ENCODE data around the gene HDAC9. TPM values are rescaled to one million over a fixed set of nuclear protein-coding genes. Genes with fewer than 3 reads are reported as not detected.
A peak's percentile ranks its signal among the peaks of the same experiment; 100 is the strongest.

The HDAC9 gene
- polyA plus RNA-seq, 2 of the 4 experiments (the other 2 are of a cell fraction) = 0.05 to 0.26 TPM

DNA sequence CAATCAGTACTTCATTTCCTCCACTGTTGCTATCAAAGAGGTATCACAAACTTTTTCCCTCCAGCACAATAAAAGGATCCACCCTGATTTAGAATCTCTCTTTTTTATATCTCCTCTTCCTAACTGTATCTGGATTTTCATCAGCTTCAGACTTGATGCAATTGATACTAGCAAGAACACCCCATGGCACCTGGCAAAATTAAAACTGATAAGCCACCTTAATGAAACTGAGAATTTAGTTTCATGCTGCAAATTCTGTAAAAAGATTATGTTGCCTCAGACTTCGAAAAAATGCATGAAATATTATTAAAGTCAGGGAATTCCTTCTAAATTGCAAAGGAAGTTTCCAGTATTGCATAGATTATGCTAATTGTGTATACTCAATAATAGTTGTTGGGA, 277.0 kb downstream of the HDAC9 start:
- FAIRE-seq = no peak
- Histone ChIP-seq H3K9me3 (no peaks in the 10 kb centered on the region), H3K4me2 (no peak overlapping the region), H3K4me3 (no peak overlapping the region), H3K4me1 (no peaks in the 10 kb centered on the region), H3K27ac (no peak overlapping the region)
- 0% methylated on average over 1 of the region's 1 CpG for WGBS (ENCODE audit: missing lambda C conversion rate)
- ATAC-seq = no peak
- TF ChIP-seq RNF2 (IDR thresholded peaks at IDR 0.05; ENCODE audit: borderline replicate concordance, low read depth) = no peak
- no peak for TF ChIP-seq CHD2 (IDR thresholded peaks at IDR 0.05; ENCODE audit: low read length, partially characterized antibody)
- TF ChIP-seq FOSL2 (IDR thresholded peaks at IDR 0.05) = no peak
- TF ChIP-seq FOSL2 (CRISPR knock-in tag; IDR thresholded peaks at IDR 0.05) = no peak
- TF ChIP-seq, protein P1, sequence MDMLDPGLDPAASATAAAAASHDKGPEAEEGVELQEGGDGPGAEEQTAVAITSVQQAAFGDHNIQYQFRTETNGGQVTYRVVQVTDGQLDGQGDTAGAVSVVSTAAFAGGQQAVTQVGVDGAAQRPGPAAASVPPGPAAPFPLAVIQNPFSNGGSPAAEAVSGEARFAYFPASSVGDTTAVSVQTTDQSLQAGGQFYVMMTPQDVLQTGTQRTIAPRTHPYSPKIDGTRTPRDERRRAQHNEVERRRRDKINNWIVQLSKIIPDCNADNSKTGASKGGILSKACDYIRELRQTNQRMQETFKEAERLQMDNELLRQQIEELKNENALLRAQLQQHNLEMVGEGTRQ (IDR thresholded peaks at IDR 0.05) = no peak
- TF ChIP-seq ZNF302 (CRISPR knock-in tag; IDR thresholded peaks at IDR 0.05) = no peak
- no peak for TF ChIP-seq TP53 (CRISPR knock-in tag; IDR thresholded peaks at IDR 0.05)
- TF ChIP-seq FOXS1 (CRISPR knock-in tag; IDR thresholded peaks at IDR 0.05) = no peak
- TF ChIP-seq, protein P2, sequence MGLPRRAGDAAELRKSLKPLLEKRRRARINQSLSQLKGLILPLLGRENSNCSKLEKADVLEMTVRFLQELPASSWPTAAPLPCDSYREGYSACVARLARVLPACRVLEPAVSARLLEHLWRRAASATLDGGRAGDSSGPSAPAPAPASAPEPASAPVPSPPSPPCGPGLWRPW (IDR thresholded peaks at IDR 0.05) = no peak
- TF ChIP-seq GATA3 (IDR thresholded peaks at IDR 0.05; ENCODE audit: borderline replicate concordance) = no peak
- no peak for DNase-seq (ENCODE audit: low read depth in 1 of 2, low spot score in 1 of 2)
- CTCF ChIA-PET = interaction anchor here (0.9 to 2.1 kb wide), 2 partner anchors 10 to 18 kb away, joined by 3 to 6 read pairs; no protein-coding TSS in a partner anchor
- POLR2A ChIA-PET = no interaction called here

DNA sequence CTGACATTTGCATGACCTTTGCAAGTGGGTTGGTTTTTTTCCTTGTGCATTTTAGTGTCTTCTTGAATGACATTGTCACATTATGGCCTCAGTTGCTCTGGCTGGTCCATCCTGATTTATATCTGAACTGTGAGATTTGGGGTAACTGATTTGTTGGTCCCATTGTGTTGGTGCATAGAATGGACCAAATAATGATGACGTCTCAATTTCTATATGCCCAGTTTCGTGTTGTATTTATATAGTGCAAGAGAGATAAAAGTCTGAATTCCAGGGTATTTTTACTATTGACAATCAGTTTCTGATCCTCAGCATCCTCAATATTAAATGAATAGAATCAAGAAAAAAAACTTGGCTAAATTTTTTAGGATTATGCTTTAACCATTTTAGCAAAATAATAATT, 281.8 kb downstream of the HDAC9 start:
- no peaks in the 10 kb centered on the region for H3K9me3 ChIP-seq
- no peak for FAIRE-seq
- CTCF ChIA-PET = no interaction called here

DNA sequence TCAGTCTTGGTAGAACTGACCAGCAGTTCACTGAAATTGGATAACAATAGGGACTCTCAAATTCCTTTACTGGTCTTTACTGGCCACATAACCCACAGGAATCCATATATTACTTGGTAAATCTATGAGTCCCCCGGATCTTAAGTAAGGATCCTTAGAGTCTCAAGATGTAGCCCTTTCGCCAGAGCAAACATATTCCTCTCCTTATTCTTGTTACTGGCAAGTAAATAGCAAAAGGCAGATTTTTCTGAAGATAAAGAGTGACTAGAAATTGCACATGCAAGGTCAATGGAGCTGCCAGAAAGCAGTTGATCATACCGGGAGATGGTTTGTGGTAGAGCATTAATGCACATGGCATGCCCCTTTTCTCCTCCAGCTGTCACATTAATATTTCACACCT, 283.0 kb downstream of the HDAC9 start:
- Histone ChIP-seq H3K9me3 (no peaks in the 10 kb centered on the region), H3K4me3 (no peak overlapping the region), H3K4me2 (no peak overlapping the region), H3K27ac (no peak overlapping the region), H3K4me1 (no peaks in the 10 kb centered on the region)
- FAIRE-seq = no peak
- ATAC-seq = no peak
- POLR2A ChIA-PET = no interaction called here
- 12% methylated on average over 3 of the region's 3 CpGs for whole genome bisulfite sequencing (ENCODE audit: missing lambda C conversion rate)
- TF ChIP-seq TFCP2L1 (CRISPR knock-in tag; IDR thresholded peaks at IDR 0.05) = no peak
- TF ChIP-seq, protein P1 (IDR thresholded peaks at IDR 0.05) = no peak
- TF ChIP-seq, protein P3, sequence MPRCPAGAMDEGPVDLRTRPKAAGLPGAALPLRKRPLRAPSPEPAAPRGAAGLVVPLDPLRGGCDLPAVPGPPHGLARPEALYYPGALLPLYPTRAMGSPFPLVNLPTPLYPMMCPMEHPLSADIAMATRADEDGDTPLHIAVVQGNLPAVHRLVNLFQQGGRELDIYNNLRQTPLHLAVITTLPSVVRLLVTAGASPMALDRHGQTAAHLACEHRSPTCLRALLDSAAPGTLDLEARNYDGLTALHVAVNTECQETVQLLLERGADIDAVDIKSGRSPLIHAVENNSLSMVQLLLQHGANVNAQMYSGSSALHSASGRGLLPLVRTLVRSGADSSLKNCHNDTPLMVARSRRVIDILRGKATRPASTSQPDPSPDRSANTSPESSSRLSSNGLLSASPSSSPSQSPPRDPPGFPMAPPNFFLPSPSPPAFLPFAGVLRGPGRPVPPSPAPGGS (IDR thresholded peaks at IDR 0.05) = no peak
- DNase-seq (ENCODE audit: low read depth in 1 of 2, low spot score in 1 of 2) = no peak
- CTCF ChIA-PET = interaction anchor here (0.5 kb wide), 1 partner anchor 36 kb away, joined by 3 read pairs; no protein-coding TSS in a partner anchor

More for the DNA sequence above, 281.8 kb downstream of the HDAC9 start:
- ATAC-seq (no peak), DNase-seq (ENCODE audit: low read depth in 1 of 2, low spot score in 1 of 2) (no peak)
- Histone ChIP-seq H3K27ac (no peak overlapping the region), H3K4me3 (no peak overlapping the region), H3K4me1 (no peaks in the 10 kb centered on the region), H3K4me2 (no peak overlapping the region)
- 5% methylated on average over 2 of the region's 2 CpGs for WGBS (ENCODE audit: missing lambda C conversion rate)
- no peak for TF ChIP-seq ZFP36 (IDR thresholded peaks at IDR 0.05; ENCODE audit: borderline replicate concordance, partially characterized antibody)
- peak; percentile 42 for TF ChIP-seq MAFK (IDR thresholded peaks at IDR 0.05; ENCODE audit: partially characterized antibody)
- TF ChIP-seq EP300 (IDR thresholded peaks at IDR 0.05) = no peak
- POLR2A ChIA-PET = no interaction called here

DNA sequence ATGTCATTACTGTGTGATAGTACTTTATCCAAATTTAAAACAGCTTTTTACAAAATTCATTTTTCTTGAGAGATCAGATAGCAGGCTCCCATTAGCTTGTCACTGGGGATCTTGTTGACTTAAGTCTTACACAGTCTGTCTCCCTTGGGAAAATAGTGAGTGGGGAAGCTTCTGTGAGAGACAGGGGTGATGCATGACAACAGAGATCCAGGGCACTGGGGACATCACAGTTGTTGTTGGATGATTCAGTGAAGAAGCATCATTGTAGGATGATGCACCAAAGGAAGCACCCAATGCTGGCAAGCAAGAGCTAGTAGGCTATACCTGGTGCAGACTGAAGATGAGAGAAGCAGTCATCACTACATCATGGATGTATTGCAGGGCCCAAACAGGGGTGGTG, 284.7 kb downstream of the HDAC9 start:
- CTCF ChIA-PET = interaction anchor here (0.9 kb wide), 1 partner anchor 10 kb away, joined by 4 read pairs; no protein-coding TSS in a partner anchor
- Histone ChIP-seq H3K27ac (no peak overlapping the region), H3K9me3 (no peaks in the 10 kb centered on the region), H3K4me1 (no peaks in the 10 kb centered on the region), H3K4me3 (no peak overlapping the region), H3K4me2 (no peak overlapping the region)
- ATAC-seq = no peak
- DNase-seq (ENCODE audit: low read depth in 1 of 2, low spot score in 1 of 2) = no peak
- FAIRE-seq = no peak
- POLR2A ChIA-PET = no interaction called here
- TF ChIP-seq RNF2 (IDR thresholded peaks at IDR 0.05; ENCODE audit: borderline replicate concordance, low read depth) (no peak), NPAS2 (CRISPR knock-in tag; IDR thresholded peaks at IDR 0.05; ENCODE audit: borderline replicate concordance) (no peak), CEBPB (IDR thresholded peaks at IDR 0.05) (no peak), FOXS1 (CRISPR knock-in tag; IDR thresholded peaks at IDR 0.05) (no peak), NR3C1 (IDR thresholded peaks at IDR 0.05) (no peak), HOXB13 (CRISPR knock-in tag; IDR thresholded peaks at IDR 0.05; ENCODE audit: low read depth) (no peak), GATA3 (IDR thresholded peaks at IDR 0.05; ENCODE audit: borderline replicate concordance) (no peak), CHD4 (IDR thresholded peaks at IDR 0.05; ENCODE audit: borderline replicate concordance) (no peak)
- TF ChIP-seq, protein P4, sequence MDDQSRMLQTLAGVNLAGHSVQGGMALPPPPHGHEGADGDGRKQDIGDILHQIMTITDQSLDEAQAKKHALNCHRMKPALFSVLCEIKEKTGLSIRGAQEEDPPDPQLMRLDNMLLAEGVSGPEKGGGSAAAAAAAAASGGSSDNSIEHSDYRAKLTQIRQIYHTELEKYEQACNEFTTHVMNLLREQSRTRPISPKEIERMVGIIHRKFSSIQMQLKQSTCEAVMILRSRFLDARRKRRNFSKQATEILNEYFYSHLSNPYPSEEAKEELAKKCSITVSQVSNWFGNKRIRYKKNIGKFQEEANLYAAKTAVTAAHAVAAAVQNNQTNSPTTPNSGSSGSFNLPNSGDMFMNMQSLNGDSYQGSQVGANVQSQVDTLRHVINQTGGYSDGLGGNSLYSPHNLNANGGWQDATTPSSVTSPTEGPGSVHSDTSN (IDR thresholded peaks at IDR 0.05) = no peak
- TF ChIP-seq, protein P5, sequence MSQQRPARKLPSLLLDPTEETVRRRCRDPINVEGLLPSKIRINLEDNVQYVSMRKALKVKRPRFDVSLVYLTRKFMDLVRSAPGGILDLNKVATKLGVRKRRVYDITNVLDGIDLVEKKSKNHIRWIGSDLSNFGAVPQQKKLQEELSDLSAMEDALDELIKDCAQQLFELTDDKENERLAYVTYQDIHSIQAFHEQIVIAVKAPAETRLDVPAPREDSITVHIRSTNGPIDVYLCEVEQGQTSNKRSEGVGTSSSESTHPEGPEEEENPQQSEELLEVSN (IDR thresholded peaks at IDR 0.05; ENCODE audit: borderline replicate concordance, low read depth) = no peak
- TF ChIP-seq, protein P6, sequence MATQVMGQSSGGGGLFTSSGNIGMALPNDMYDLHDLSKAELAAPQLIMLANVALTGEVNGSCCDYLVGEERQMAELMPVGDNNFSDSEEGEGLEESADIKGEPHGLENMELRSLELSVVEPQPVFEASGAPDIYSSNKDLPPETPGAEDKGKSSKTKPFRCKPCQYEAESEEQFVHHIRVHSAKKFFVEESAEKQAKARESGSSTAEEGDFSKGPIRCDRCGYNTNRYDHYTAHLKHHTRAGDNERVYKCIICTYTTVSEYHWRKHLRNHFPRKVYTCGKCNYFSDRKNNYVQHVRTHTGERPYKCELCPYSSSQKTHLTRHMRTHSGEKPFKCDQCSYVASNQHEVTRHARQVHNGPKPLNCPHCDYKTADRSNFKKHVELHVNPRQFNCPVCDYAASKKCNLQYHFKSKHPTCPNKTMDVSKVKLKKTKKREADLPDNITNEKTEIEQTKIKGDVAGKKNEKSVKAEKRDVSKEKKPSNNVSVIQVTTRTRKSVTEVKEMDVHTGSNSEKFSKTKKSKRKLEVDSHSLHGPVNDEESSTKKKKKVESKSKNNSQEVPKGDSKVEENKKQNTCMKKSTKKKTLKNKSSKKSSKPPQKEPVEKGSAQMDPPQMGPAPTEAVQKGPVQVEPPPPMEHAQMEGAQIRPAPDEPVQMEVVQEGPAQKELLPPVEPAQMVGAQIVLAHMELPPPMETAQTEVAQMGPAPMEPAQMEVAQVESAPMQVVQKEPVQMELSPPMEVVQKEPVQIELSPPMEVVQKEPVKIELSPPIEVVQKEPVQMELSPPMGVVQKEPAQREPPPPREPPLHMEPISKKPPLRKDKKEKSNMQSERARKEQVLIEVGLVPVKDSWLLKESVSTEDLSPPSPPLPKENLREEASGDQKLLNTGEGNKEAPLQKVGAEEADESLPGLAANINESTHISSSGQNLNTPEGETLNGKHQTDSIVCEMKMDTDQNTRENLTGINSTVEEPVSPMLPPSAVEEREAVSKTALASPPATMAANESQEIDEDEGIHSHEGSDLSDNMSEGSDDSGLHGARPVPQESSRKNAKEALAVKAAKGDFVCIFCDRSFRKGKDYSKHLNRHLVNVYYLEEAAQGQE (IDR thresholded peaks at IDR 0.05) = no peak
